Pancreas (tissue), 10 donors: Measurements from ENCODE around the gene COL5A1. TPM values are rescaled to one million over a fixed set of nuclear protein-coding genes. Genes with fewer than 3 reads are reported as not detected.

Source experiments
- ATAC-seq, 4 donors: fragments of 200-7000 bp; cut with Tn5 transposase; one replicate each; pipeline versions ENCODE4 v1.8.0 to v1.9.1; 2020; ENCODE audit warnings: mild to moderate bottlenecking in 4 of 4, moderate library complexity in 4 of 4
- DNase-seq, 6 donors: peaks; one replicate each; pipeline ENCODE4 v3.0.0-alpha.2; 2020
- FAIRE-seq: peaks from 2 replicates; lab custom pipeline; 2012; peaks lifted over from hg19 to GRCh38; lab: Jason Lieb, UNC
- H3K27ac ChIP-seq, 4 donors: fragments of 200-600 bp; sonication (generic); 1 replicate in 3 of 4; 2 replicates in 1 of 4; pipeline versions ENCODE4 v1.5.0 to v1.8.0; 2020
- H3K27me3 ChIP-seq, 4 donors: fragments of 200-600 bp; one replicate each; pipeline ENCODE4 v1.8.0; 2021
- H3K36me3 ChIP-seq, 3 donors: fragments of 200-600 bp; sonication (generic) in 1 of 3; one replicate each; pipeline versions ENCODE4 v1.5.0 to v1.8.0; 2020 to 2021
- H3K4me1 ChIP-seq, 3 donors: fragments of 200-600 bp; one replicate each; pipeline ENCODE4 v1.8.0; 2021
- H3K4me3 ChIP-seq, 4 donors: fragments of 200-600 bp; sonication (generic) in 2 of 4; one replicate each; pipeline versions ENCODE4 v1.5.0 to v1.8.0; 2020 to 2021
- H3K9me3 ChIP-seq, 4 donors: fragments of 200-600 bp; one replicate each; pipeline ENCODE4 v1.8.0; 2021
- WGBS, 2 donors: extraction: QIAGEN DNeasy Blood & Tissue Kit; methylation state at CpG; one replicate each; pipeline ENCODE4 v1.1.7; 2013; 5-methylcytosine and 5-hydroxymethylcytosine counted together
- intact Hi-C, 3 donors: fragments of 100-400 bp; cut with DNase I; formaldehyde crosslinking; loops; one replicate each; pipeline versions ENCODE4 v1.11.1 to v1.14.2; 2022
- polyA plus RNA-seq, 2 donors: library from polyadenylated mRNA; stranded (reverse); fragments of 200-250 nt; gene quantifications; one replicate each; pipeline ENCODE4 v1.2.3, GENCODE V29; 2013
- total RNA-seq, 6 donors: library from RNA; stranded (reverse); fragmentation: NEBNext Ultra II Directional in 4 of 6; extraction: Animal tissue kit (Norgen Biotek cat#: 25700) in 4 of 6; gene quantifications; one replicate each; pipeline versions ENCODE4 v1.2.1 to v1.2.4, GENCODE V29; 2021 to 2023
- TF ChIP-seq, protein P1 (sequence below), 4 donors: fragments of 200-600 bp; sonication (generic) in 3 of 4; IDR thresholded peaks; one replicate each; pipeline versions ENCODE4 v1.5.0 to v1.8.0; 2021; ENCODE audit warnings: antibody characterized with exemption in 4 of 4
- donor health status: healthy with polysubstance abuse.
- donor health status: DM: no; HTN: no; CAD: no; lungs with moderate emphysema.
- donor health status: DM: no; HTN: no; CAD: no.
- donor health status: control.
- donor health status: control.
- donor health status: Bipolar disorder and iron deficiency.
- donor health status: DM: yes; HTN: yes; CAD: no.
- donor health status: DM: no; HTN: no; CAD: no.
- donor health status: DM: no; HTN: no; CAD: no.
- donor health status: DM: yes; HTN: yes; CAD: no.

Gene COL5A1
- total and polyA plus RNA-seq, 8 donors: 1.2 to 62.8 (median 3.5) TPM

DNA sequence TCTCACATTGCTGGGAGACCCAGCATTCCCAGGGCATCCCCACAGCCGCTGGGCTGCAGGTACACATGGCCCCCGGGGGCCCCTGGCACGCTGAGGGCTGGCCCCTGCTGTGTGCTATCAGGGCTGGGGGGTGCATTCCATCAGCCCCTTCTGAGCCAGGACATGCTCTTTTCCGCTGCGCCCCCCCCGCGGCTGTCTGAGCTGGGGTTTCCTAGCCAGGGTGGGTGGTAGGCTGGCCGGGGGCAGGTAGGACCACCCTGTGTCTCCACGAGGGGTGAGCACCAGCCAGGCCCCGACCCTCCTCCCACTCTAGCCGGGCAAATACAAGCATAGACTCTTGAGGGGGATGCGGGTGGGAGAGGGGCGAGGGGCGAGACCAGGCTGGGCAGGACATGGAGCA lies 180.9 kb downstream of the COL5A1 start:
- no peak overlapping the region for H3K4me3 ChIP-seq
- no peaks in the 10 kb centered on the region for H3K9me3 ChIP-seq
- intact Hi-C loops: no loop called here
- 48 to 73% methylated on average over 14 of the region's 14 CpGs for WGBS, 2 donors
- no peaks in the 10 kb centered on the region for H3K27me3 ChIP-seq
- ATAC-seq (no peak), DNase-seq (peak in 1 of 6 donors; percentile 46), FAIRE-seq (no peak)
- H3K36me3 ChIP-seq: no peaks in the 10 kb centered on the region
- H3K27ac ChIP-seq: no peak overlapping the region
- H3K4me1 ChIP-seq: no peaks in the 10 kb centered on the region
- TF ChIP-seq, protein P1, sequence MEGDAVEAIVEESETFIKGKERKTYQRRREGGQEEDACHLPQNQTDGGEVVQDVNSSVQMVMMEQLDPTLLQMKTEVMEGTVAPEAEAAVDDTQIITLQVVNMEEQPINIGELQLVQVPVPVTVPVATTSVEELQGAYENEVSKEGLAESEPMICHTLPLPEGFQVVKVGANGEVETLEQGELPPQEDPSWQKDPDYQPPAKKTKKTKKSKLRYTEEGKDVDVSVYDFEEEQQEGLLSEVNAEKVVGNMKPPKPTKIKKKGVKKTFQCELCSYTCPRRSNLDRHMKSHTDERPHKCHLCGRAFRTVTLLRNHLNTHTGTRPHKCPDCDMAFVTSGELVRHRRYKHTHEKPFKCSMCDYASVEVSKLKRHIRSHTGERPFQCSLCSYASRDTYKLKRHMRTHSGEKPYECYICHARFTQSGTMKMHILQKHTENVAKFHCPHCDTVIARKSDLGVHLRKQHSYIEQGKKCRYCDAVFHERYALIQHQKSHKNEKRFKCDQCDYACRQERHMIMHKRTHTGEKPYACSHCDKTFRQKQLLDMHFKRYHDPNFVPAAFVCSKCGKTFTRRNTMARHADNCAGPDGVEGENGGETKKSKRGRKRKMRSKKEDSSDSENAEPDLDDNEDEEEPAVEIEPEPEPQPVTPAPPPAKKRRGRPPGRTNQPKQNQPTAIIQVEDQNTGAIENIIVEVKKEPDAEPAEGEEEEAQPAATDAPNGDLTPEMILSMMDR (IDR thresholded peaks at IDR 0.05): no peak

DNA sequence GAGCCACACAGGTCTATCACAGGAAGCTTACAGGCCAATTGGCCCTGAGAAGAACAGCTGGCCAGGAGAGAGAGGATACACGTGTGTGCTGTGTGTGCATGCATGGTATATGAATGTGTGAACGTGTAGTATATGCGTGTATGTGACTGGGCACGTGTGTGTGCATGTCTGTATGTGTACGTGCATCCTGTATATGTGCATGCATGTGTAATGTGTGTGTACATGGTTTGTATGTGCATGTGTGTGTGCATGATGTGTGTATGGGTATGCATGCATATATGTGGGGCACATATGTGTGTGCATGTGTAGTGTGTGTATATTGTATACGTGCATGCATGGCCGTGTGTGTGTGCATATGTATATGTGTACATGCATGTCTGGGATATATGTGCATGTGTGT lies 182.0 kb downstream of the COL5A1 start:
- no peak for DNase-seq
- Histone ChIP-seq H3K27ac (no peak overlapping the region), H3K4me1 (no peaks in the 10 kb centered on the region), H3K36me3 (no peaks in the 10 kb centered on the region), H3K27me3 (no peaks in the 10 kb centered on the region), H3K9me3 (no peaks in the 10 kb centered on the region), H3K4me3 (no peak overlapping the region)
- no peak for ATAC-seq
- TF ChIP-seq, protein P1 (IDR thresholded peaks at IDR 0.05): no peak
- WGBS, 2 donors: 74 to 85% methylated on average over 7 of the region's 7 CpGs
- FAIRE-seq: no peak
- intact Hi-C loops: no loop called here

DNA sequence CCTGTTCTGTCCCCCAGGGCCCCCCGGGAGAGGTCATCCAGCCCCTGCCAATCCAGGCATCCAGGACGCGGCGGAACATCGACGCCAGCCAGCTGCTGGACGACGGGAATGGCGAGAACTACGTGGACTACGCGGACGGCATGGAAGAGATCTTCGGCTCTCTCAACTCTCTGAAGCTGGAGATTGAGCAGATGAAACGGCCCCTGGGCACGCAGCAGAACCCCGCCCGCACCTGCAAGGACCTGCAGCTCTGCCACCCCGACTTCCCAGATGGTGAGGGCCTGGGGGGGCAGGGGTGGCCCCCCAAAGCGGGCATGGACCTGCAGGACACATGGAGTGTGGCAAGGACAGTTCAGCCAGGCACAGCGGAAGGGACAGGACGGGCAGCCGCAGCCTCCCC lies 183.0 kb downstream of the COL5A1 start:
- Histone ChIP-seq H3K27me3 (no peaks in the 10 kb centered on the region), H3K4me1 (no peaks in the 10 kb centered on the region), H3K36me3 (no peaks in the 10 kb centered on the region), H3K27ac (no peak overlapping the region), H3K9me3 (no peaks in the 10 kb centered on the region), H3K4me3 (no peak overlapping the region)
- DNase-seq (peak in 1 of 6 donors; percentile 37), FAIRE-seq (no peak), ATAC-seq (no peak)
- 69 to 85% methylated on average over 23 of the region's 23 CpGs for WGBS, 2 donors
- TF ChIP-seq, protein P1 (IDR thresholded peaks at IDR 0.05): no peak
- intact Hi-C loops: no loop called here

DNA sequence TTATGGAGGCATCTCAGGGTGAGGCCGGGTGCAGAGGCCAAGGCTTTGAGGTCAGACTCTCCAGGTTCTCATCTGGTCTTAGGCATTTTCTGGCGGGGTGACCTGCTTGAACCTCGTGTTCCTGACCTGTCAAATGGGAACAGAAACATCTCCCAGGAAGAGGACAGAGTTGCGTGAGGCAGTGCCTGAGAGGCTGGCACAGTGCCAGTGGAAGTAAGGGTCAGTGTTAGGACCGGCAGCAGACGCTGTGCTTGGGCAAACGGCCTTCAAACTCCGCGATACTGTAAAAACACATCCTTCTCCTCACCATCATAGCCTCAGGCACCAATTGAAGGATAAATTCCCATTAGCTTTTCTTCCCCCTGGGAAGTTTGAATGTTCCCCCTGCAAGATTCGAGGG lies 183.4 kb downstream of the COL5A1 start:
- intact Hi-C loops: no loop called here
- no peak overlapping the region for H3K27ac ChIP-seq
- TF ChIP-seq, protein P1 (IDR thresholded peaks at IDR 0.05): no peak
- 47 to 60% methylated on average over 10 of the region's 10 CpGs for WGBS, 2 donors
- no peaks in the 10 kb centered on the region for H3K9me3 ChIP-seq
- no peak for ATAC-seq
- no peaks in the 10 kb centered on the region for H3K36me3 ChIP-seq
- no peak overlapping the region for H3K4me3 ChIP-seq
- no peaks in the 10 kb centered on the region for H3K4me1 ChIP-seq
- no peak for FAIRE-seq
- no peak for DNase-seq
- H3K27me3 ChIP-seq: no peaks in the 10 kb centered on the region

DNA sequence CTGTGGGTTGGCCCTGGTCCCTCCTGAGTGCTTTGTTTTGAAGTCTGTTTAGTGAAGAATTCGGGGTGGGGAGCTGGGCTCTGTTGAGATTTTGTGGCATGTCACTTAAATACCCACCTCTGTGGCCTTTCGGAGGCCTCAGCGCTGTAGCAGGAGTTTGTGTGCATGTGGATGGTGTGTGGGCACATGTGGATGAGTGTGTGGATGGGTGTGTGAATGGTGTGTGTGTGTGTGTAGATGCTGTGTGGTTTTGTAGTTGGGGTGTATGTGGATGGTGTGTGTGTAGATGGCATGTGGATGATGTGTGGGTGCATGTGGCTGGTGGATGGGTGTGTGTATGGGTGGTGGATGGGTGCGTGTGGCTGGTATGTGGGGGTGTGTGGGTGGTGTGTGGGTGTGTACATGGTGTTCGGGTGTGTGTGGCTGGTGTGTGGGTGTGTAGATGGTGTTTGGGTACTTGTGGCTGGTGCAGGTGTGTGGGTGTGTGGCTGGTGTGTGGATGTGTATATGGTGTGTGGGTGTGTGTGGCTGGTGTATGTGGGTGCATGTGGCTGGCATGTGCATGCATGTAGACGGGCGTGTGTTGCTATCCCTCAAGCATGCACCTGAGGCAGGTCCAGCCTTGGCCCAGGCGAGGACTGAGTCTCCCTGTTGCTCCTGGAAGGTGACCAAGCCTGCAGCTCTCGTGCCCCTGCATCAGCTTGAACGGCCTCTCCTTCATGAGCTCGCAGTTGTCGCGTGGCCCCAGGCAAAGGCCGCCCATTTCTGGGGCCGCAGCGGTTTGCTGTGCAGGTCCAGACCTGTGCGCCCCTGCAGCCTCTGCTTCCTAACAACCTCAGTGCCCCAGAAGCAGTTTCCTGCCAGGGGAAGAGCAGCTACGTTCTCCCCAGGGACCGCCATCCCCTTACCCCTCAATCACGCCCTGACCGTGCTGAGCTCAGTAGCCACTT lies 185.0 kb downstream of the COL5A1 start:
- Histone ChIP-seq H3K27me3 (no peaks in the 10 kb centered on the region), H3K4me3 (no peak overlapping the region), H3K9me3 (no peaks in the 10 kb centered on the region), H3K4me1 (no peaks in the 10 kb centered on the region), H3K36me3 (no peaks in the 10 kb centered on the region), H3K27ac (no peak overlapping the region)
- DNase-seq (peak in 1 of 6 donors; percentile 36), FAIRE-seq (no peak), ATAC-seq (no peak)
- TF ChIP-seq, protein P1 (IDR thresholded peaks at IDR 0.05): no peak
- intact Hi-C loops: no loop called here
- 73 to 75% methylated on average over 19 to 21 of the region's 21 CpGs for WGBS, 2 donors
